ENCODE results near the gene ZNF736. TPM values are rescaled to one million over a fixed set of nuclear protein-coding genes. Genes with fewer than 3 reads are reported as not detected.
"Not testable (repeated sequence)": the region's sequence is repeated elsewhere in the genome, so short reads cannot be mapped to it uniquely, and the experiment has no call there.

Gene ZNF736
- total RNA-seq, 3 donors from 2014 or later (not counting 1 experiment from before 2014, with no cell fraction given): 19.6 to 26.6 (median 22.7) TPM

DNA sequence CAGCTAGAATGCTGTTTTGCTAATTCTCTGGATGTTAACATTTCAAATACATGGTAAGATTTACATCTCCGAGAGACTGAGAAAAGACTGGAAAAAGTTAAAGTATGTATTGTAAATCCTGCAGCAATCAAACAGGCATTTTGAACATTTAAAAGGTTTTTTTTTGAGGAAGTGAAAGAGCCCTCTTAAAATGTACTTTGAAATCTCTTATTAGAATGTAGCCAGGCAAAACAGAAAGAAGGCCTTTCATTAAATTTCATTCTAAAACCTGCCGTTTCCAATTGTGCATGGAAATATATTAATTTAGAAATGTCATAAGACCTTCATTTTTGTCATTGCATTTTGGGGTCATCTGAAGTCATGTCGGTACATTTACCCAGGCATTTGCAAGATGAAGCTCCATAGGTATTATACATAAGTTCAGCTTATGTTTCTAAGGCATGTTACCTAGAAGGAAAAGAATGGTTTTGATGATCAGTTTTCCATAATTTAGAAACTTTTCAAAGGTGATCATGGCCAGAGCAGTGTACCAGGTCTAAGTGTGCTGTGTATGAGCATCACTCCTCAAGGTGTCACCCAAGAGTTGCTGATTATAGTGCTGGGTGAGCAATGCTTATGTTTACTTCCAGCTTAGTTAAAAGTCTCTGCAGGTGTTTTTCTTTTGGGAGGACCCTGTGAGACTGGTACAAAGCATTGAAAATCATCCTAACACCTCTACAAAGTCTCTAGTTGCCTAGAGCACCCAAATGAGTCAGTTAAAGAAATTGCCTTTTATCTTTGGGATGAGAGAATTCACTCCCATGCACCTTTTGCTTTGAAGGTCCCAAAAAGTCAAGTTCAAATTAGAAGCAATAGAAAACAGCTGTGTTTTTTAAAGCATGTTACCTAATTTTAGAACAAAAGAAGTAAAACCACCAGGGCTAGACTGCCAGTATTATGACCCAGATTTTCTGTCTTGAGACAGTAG is 7.1 kb downstream of the ZNF736 start:
- H3K36me3 ChIP-seq (ENCODE audit: control insufficient read depth, insufficient read depth, low read length): no peaks in the 10 kb centered on the region
- intact Hi-C loops (cut with micrococcal nuclease): no loop called here
- H3K4me3 ChIP-seq (ENCODE audit: low read length): no peak overlapping the region
- no peaks in the 10 kb centered on the region for H3K9me3 Mint-ChIP-seq
- H3K27ac ChIP-seq (ENCODE audit: low read length): no peak overlapping the region
- no peaks in the 10 kb centered on the region for H3K27me3 ChIP-seq (ENCODE audit: control insufficient read depth, insufficient read depth, low read length)
- peaks cover 13 to 25% of the 10 kb centered on the region in 2 donors for H3K4me1 Mint-ChIP-seq
- no peak overlapping the region for H3K4me3 Mint-ChIP-seq
- H3K36me3 Mint-ChIP-seq: no peaks in the 10 kb centered on the region
- ATAC-seq (peak in 1 of 3 donors; percentile 54), DNase-seq (no peak)
- no peaks in the 10 kb centered on the region for H3K4me1 ChIP-seq (ENCODE audit: control insufficient read depth, insufficient read depth, low read length)
- H3K27me3 Mint-ChIP-seq (ENCODE audit: low read depth in 2 of 2): no peaks in the 10 kb centered on the region
- no peak overlapping the region for H3K27ac Mint-ChIP-seq
- no peaks in the 10 kb centered on the region for H3K9me3 ChIP-seq (ENCODE audit: control insufficient read depth, insufficient read depth, low read length)
- TF ChIP-seq, protein P1, sequence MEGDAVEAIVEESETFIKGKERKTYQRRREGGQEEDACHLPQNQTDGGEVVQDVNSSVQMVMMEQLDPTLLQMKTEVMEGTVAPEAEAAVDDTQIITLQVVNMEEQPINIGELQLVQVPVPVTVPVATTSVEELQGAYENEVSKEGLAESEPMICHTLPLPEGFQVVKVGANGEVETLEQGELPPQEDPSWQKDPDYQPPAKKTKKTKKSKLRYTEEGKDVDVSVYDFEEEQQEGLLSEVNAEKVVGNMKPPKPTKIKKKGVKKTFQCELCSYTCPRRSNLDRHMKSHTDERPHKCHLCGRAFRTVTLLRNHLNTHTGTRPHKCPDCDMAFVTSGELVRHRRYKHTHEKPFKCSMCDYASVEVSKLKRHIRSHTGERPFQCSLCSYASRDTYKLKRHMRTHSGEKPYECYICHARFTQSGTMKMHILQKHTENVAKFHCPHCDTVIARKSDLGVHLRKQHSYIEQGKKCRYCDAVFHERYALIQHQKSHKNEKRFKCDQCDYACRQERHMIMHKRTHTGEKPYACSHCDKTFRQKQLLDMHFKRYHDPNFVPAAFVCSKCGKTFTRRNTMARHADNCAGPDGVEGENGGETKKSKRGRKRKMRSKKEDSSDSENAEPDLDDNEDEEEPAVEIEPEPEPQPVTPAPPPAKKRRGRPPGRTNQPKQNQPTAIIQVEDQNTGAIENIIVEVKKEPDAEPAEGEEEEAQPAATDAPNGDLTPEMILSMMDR (IDR thresholded peaks at IDR 0.05): no peak
- WGBS (ENCODE audit: insufficient coverage): 76% methylated on average over 3 of the region's 3 CpGs

- intact Hi-C loops (cut with micrococcal nuclease); H3K4me3 Mint-ChIP-seq; H3K9me3 ChIP-seq (ENCODE audit: control insufficient read depth, insufficient read depth, low read length); H3K27me3 Mint-ChIP-seq (ENCODE audit: low read depth in 2 of 2); H3K27ac Mint-ChIP-seq; H3K9me3 Mint-ChIP-seq; H3K36me3 ChIP-seq (ENCODE audit: control insufficient read depth, insufficient read depth, low read length); H3K27ac ChIP-seq (ENCODE audit: low read length); H3K4me3 ChIP-seq (ENCODE audit: low read length); DNase-seq; H3K4me1 ChIP-seq (ENCODE audit: control insufficient read depth, insufficient read depth, low read length); H3K27me3 ChIP-seq (ENCODE audit: control insufficient read depth, insufficient read depth, low read length); H3K36me3 Mint-ChIP-seq: not testable (repeated sequence)
- H3K4me1 Mint-ChIP-seq: peaks cover 19 to 29% of the 10 kb centered on the region in 2 donors
- peak in 1 of 3 donors; percentile 36 for ATAC-seq
- 92% methylated on average over 3 of the region's 3 CpGs for WGBS (ENCODE audit: insufficient coverage)
Measured at GRCh38 chr7:64324166-64324565, 10.4 kb downstream of the ZNF736 start.

DNA sequence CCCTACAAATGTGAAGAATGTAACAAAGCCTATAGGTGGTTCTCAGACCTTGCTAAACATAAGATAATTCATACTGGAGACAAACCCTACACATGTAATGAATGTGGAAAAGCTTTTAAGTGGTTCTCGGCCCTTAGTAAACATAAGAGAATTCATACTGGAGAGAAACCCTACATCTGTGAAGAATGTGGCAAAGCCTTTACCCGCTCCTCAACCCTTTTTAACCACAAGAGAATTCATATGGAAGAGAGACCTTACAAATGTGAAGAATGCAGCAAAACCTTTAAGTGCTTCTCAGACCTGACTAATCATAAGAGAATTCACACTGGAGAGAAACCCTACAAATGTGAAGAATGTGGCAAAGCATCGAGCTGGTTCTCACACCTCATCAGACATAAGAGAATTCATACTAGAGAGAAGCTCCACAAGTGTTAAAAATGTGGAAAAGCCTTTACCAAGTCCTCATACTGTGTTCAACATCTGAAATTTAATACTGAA is 35.0 kb downstream of the ZNF736 start:
- H3K4me3 ChIP-seq (ENCODE audit: low read length); DNase-seq; H3K4me3 Mint-ChIP-seq; H3K27ac ChIP-seq (ENCODE audit: low read length); H3K27me3 ChIP-seq (ENCODE audit: control insufficient read depth, insufficient read depth, low read length); ATAC-seq; H3K4me1 Mint-ChIP-seq; H3K4me1 ChIP-seq (ENCODE audit: control insufficient read depth, insufficient read depth, low read length); H3K27ac Mint-ChIP-seq; H3K27me3 Mint-ChIP-seq (ENCODE audit: low read depth in 2 of 2); H3K36me3 ChIP-seq (ENCODE audit: control insufficient read depth, insufficient read depth, low read length); intact Hi-C loops (cut with micrococcal nuclease): not testable (repeated sequence)
- H3K9me3 Mint-ChIP-seq: peaks cover 19 to 36% of the 10 kb centered on the region in 2 donors
- peaks cover 56% of the 10 kb centered on the region for H3K9me3 ChIP-seq (ENCODE audit: control insufficient read depth, insufficient read depth, low read length)
- 93% methylated on average over 2 of the region's 3 CpGs for WGBS (ENCODE audit: insufficient coverage)
- H3K36me3 Mint-ChIP-seq: peaks cover 54% of the 10 kb centered on the region

- H3K27ac ChIP-seq (ENCODE audit: low read length): no peak overlapping the region
- Mint-ChIP-seq H3K9me3 (peaks cover 10 to 33% of the 10 kb centered on the region in 2 donors), H3K27me3 (ENCODE audit: low read depth in 2 of 2) (no peaks in the 10 kb centered on the region), H3K36me3 (peaks cover 27% of the 10 kb centered on the region), H3K4me1 (no peaks in the 10 kb centered on the region), H3K4me3 (no peak overlapping the region), H3K27ac (no peak overlapping the region)
- no peak overlapping the region for H3K4me3 ChIP-seq (ENCODE audit: low read length)
- TF ChIP-seq, protein P1 (IDR thresholded peaks at IDR 0.05): no peak
- no peaks in the 10 kb centered on the region for H3K36me3 ChIP-seq (ENCODE audit: control insufficient read depth, insufficient read depth, low read length)
- no peaks in the 10 kb centered on the region for H3K27me3 ChIP-seq (ENCODE audit: control insufficient read depth, insufficient read depth, low read length)
- peaks cover 64% of the 10 kb centered on the region for H3K9me3 ChIP-seq (ENCODE audit: control insufficient read depth, insufficient read depth, low read length)
- 81% methylated on average over 2 of the region's 2 CpGs for WGBS (ENCODE audit: insufficient coverage)
- no peak for ATAC-seq
- DNase-seq: no peak
- intact Hi-C loops (cut with micrococcal nuclease): no loop called here
- H3K4me1 ChIP-seq (ENCODE audit: control insufficient read depth, insufficient read depth, low read length): no peaks in the 10 kb centered on the region
Measured at GRCh38 chr7:64359543-64359942, 45.8 kb downstream of the ZNF736 start.
